K562 (cell line): ENCODE measurements around the gene ENDOD1. TPM values are rescaled to one million over a fixed set of nuclear protein-coding genes. Genes with fewer than 3 reads are reported as not detected.
A peak's percentile ranks its signal among the peaks of the same experiment; 100 is the strongest.

Experiments used
- COPS2 ChIP-seq: fragments of 450-650 bp; conservative IDR thresholded peaks from 2 replicates; pipeline ENCODE4 v1.6.1; 2016; ENCODE audit warnings: mild to moderate bottlenecking, moderate library complexity
- HNRNPK ChIP-seq: fragments of 200-400 bp; formaldehyde crosslinking; IDR thresholded peaks from one replicate; pipeline ENCODE4 v1.6.1; 2018; ENCODE audit warnings: mild to moderate bottlenecking, low read depth, low read length; ENCODE audit not compliant: poor library complexity, severe bottlenecking
- ILF3 ChIP-seq: fragments of 450-650 bp; IDR thresholded peaks from 2 replicates; pipeline ENCODE4 v1.6.1; 2018; ENCODE audit warnings: antibody characterized with exemption, mild to moderate bottlenecking, moderate library complexity, borderline replicate concordance
- MGA ChIP-seq: fragments of 450-650 bp; IDR thresholded peaks from 2 replicates; pipeline ENCODE4 v1.6.1; 2016; ENCODE audit warnings: mild to moderate bottlenecking, moderate library complexity
- RBM15 ChIP-seq: fragments of 200-400 bp; formaldehyde crosslinking; IDR thresholded peaks from 2 replicates; pipeline ENCODE4 v1.6.1; 2018; ENCODE audit warnings: mild to moderate bottlenecking, low read length, moderate library complexity; ENCODE audit not compliant: insufficient read depth
- SOX6 ChIP-seq: fragments of 450-650 bp; IDR thresholded peaks from 2 replicates; pipeline ENCODE4 v1.6.1; 2014; ENCODE audit warnings: mild to moderate bottlenecking
- TEAD2 ChIP-seq: fragments of 450-650 bp; IDR thresholded peaks from 2 replicates; pipeline ENCODE4 v1.6.1; 2016; ENCODE audit warnings: missing genetic modification characterization, control low read depth, missing compliant biosample characterization
- U2AF1 ChIP-seq: fragments of 200-400 bp; formaldehyde crosslinking; optimal IDR thresholded peaks from 2 replicates; pipeline ENCODE3; 2017; ENCODE audit warnings: mild to moderate bottlenecking, low read depth, low read length, moderate library complexity
- ZNF23 ChIP-seq: fragments of 250-450 bp; sonication (Bioruptor Pico); IDR thresholded peaks from 2 replicates; pipeline ENCODE4 v1.4.0; 2020; ENCODE audit warnings: mild to moderate bottlenecking
- ZNF354B ChIP-seq: fragments of 250-450 bp; sonication (Bioruptor Pico); IDR thresholded peaks from 2 replicates; pipeline ENCODE4 v1.4.0; 2020
- polyA plus RNA-seq, 8 experiments: library from polyadenylated mRNA; depleted of rRNA in 4 of 8; stranded (reverse) in 5 of 8; unstranded in 3 of 8; fragments of >200 nt; fragmentation: Nextera tagmentation in 2 of 8; fragmentation: Illumina TruSeq in 1 of 8; extraction: Ambion mirVana in 2 of 8; extraction: Trizol in 1 of 8; gene quantifications; 2 replicates each; pipeline versions ENCODE4 v1.2.1 to v1.2.3, GENCODE V29; 2011 to 2014; ENCODE audit warnings: inconsistent platforms in 1 of 8, missing spikeins in 1 of 8
- total RNA-seq, 7 experiments: library from RNA; depleted of rRNA in 6 of 7; stranded (reverse); fragments of >200 nt in 6 of 7; fragmentation: Illumina TruSeq in 2 of 7; extraction: Trizol in 2 of 7; gene quantifications; 2 replicates each; pipeline versions ENCODE4 v1.2.1 to v1.2.3, GENCODE V29; 2011 to 2021; ENCODE audit warnings: low replicate concordance in 1 of 7
- TF ChIP-seq, protein P1 (sequence below): IDR thresholded peaks from 3 replicates; pipeline ENCODE4 v1.6.1; 2011; ENCODE audit warnings: borderline replicate concordance, mild to moderate bottlenecking; ENCODE audit not compliant: insufficient read length, insufficient read depth
- TF ChIP-seq, protein P2 (sequence below): fragments of 200-800 bp; sonication (Bioruptor generic); IDR thresholded peaks from 2 replicates; pipeline ENCODE4 v1.6.1; 2017; ENCODE audit warnings: missing genetic modification characterization, missing compliant biosample characterization

ENDOD1 gene
- total and polyA plus RNA-seq, 9 of the 15 experiments (the other 6 are each of a cell fraction or from before 2014, with no cell fraction given): 4.2 to 11.8 (median 9.3) TPM

DNA sequence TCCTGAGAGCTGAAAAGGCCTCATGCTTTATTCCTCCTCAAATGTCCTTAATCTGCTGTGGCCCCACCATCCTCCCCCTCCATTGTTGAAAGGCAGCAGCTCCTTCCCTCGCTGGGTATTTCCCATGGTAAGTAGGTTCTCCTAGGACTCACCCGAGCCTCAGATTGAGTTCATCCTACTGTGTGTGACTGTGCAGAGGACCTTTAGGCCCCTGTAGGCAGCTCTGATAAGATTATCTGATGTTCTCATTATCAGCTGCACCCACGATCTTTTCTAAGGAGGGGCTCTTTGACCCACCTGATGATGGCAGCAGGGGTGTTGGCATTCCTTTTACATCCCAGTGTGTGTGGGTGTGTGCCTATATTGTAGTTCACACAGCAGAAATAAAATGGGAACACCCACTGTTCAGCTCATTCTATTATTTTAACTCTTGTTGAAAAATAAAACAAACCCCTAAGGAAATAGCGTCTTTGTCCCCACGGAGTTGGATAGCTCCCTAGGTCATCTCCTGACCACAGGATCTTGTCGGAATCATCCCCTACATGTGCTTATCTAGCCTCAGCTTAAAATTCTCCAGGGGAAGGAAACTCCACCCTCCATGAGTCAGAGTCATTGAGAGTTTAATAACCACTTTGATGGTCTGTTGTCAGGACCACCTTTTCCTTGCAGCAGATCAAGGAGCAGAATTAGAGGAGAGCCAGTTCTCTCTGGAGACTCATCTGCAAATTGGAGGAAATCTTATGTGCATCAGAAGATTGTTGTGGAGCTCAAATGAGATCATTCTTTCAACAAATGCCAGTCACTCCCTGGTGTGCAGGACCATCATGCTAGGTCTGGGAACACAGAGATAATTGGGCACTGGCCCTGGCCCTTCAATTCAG, 19.3 kb downstream of the ENDOD1 start (continued):
- TF ChIP-seq COPS2 (no peak), U2AF1 (no peak), ZNF354B (CRISPR knock-in tag) (no peak), SOX6 (peak; percentile 85), ZNF23 (CRISPR knock-in tag) (no peak), HNRNPK (no peak), MGA (no peak), ILF3 (no peak), RBM15 (no peak), TEAD2 (tag) (no peak)
- TF ChIP-seq, protein P1, sequence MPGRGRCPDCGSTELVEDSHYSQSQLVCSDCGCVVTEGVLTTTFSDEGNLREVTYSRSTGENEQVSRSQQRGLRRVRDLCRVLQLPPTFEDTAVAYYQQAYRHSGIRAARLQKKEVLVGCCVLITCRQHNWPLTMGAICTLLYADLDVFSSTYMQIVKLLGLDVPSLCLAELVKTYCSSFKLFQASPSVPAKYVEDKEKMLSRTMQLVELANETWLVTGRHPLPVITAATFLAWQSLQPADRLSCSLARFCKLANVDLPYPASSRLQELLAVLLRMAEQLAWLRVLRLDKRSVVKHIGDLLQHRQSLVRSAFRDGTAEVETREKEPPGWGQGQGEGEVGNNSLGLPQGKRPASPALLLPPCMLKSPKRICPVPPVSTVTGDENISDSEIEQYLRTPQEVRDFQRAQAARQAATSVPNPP: no peak
- TF ChIP-seq, protein P2, sequence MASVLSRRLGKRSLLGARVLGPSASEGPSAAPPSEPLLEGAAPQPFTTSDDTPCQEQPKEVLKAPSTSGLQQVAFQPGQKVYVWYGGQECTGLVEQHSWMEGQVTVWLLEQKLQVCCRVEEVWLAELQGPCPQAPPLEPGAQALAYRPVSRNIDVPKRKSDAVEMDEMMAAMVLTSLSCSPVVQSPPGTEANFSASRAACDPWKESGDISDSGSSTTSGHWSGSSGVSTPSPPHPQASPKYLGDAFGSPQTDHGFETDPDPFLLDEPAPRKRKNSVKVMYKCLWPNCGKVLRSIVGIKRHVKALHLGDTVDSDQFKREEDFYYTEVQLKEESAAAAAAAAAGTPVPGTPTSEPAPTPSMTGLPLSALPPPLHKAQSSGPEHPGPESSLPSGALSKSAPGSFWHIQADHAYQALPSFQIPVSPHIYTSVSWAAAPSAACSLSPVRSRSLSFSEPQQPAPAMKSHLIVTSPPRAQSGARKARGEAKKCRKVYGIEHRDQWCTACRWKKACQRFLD (CRISPR knock-in tag): 0 out of 2 replicates have a peak, but pooled peaks have one; percentile 48
